Measurements from ENCODE around the gene CAV2.

Gene CAV2

GRCh38 chr7:116547347-116547746, 47.8 kb downstream of the CAV2 start:
- DNase-seq (ENCODE audit: low read depth): peak; percentile 86

DNA sequence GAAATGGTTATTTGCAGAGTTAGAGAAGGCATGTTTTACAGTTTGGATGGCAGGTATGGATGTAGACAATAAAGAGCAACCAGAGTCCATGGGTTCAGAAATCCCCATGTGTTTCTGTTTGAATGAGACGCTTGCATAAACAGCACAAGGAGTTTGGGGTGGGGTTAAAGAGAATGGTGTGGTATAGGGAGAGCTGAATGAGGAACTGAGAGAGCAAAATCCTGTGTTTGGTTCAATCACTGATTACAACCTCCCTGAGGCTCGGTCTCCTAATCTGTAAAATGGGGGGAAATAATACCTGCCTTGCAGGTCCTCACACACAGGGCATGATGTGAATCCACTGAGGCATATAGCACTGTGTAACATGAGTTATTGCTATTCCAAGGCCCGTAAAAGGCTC, 49.0 kb downstream of the CAV2 start:
- DNase-seq (ENCODE audit: low read depth): no peak

DNA sequence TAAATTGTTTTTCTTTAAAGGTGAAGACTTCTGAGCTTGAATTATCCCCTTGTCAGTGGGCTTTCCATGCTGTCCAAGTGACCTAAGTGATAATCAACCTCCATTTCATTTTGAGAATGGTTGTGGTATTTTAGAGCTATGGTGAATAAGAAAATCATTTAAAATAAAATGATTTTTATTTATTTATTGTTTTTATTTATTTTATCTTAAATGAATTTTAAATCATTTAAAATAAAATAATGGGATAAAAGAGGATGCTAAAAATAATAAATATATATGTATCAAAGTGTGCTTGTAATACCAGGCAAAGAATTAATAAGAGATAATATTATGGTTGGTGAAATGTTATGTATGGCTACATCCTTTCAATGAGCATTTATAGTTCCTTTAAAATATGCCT, 49.8 kb downstream of the CAV2 start:
- DNase-seq (ENCODE audit: low read depth): no peak

- DNase-seq (ENCODE audit: low read depth): no peak
These were observed 52.2 kb downstream of the CAV2 start for GRCh38 chr7:116551692-116552091.

- no peak for DNase-seq (ENCODE audit: low read depth)
These were observed 53.1 kb downstream of the CAV2 start for GRCh38 chr7:116552602-116553001.

DNA sequence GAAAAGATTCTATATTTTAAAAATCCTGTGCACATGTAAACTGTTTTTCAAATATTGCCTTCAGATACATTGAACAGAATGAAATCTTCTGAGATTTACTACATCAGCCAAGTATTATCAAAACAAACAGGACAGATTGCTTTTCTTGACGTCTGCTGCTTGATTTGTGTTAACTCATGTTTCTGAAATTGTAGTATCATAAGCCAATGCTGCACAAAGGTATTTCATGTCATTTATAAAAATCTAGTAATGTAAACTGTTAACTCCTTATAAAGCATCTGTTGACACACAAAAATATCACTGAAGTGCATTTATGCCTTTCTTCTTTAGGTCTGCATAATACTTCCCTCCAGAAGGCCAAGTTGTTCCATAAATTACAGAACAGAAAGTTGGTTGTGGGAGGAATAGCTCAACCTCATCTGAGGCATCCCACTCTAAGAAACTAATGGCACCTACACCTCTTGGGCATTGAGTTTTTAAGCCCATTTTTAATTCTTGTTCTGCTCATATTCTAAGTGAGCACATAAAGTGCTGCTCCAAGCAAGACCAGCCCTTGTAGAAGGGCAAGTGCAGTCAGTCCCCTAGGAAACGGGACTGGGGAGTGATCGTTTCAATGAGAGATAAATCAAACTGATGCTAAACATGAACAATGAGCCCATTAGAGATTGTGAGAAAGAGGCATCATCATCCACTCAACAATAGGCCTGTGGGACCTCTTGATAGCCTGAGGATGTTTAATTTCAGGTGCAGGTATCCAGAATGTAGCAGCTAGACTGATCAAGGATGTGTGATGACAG, 53.8 kb downstream of the CAV2 start:
- no peak for DNase-seq (ENCODE audit: low read depth)

DNA sequence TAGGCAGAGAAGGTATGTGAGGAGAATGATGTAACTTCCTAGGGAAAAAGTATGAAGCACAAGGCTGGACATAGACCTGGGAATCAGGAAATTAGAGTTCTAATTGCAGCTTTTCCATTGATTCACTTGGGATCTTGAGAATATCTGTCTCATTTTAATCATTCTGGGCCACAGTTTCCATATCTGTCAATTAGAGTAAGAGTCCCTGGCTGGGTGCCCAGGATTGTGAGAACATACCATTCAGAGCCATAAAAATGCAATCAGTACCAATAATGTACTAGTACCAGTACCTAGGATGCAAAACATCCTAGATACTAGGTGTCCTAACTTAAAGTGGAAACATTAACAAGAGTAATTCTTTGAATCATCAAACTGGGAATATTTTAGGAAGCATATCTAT, 54.9 kb downstream of the CAV2 start:
- no peak for DNase-seq (ENCODE audit: low read depth)

DNA sequence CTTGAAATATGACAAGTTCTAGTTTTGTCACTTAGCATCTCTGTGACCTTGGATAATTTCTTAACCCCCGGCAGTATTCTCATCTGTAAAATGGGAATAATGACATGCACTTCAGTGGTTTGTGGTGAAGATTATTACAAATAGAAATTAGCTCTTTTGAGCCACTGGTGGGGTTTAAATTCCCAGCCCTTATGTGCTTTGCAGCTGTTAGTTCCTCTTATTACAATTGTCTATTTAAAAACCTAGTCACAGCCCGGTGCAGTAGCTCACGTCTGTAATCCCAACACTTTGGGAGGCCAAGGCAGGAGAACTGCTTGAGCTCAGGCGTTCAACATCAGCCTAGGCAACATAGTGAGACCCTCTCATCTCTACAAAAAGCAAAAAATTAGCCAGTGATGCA, 55.4 kb downstream of the CAV2 start:
- no peak for DNase-seq (ENCODE audit: low read depth)

DNA sequence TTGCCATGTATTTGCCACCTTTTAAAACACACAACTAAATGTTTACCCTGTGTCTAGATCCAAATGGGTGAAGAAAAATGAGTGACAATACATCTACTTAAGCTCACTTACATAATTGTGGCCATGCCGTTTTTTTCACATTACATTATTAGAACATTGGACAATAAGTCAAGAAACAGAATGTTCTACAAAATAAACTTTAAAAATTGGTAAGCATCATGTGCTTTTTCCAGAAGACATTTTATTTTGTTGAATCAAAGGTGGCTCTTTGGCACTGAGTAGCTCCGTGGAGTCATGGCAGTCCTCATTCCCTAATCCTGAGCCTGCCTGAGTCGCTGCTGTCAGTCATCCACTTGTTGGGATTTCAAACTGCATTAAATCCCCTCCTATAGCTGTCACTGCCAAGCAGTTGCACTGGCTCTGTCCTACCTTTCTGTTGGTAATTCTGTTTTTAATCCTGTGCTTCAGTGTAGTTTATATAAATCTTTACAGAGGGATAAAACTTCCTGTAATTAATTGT, 57.6 kb downstream of the CAV2 start:
- no peak for DNase-seq (ENCODE audit: low read depth)

DNA sequence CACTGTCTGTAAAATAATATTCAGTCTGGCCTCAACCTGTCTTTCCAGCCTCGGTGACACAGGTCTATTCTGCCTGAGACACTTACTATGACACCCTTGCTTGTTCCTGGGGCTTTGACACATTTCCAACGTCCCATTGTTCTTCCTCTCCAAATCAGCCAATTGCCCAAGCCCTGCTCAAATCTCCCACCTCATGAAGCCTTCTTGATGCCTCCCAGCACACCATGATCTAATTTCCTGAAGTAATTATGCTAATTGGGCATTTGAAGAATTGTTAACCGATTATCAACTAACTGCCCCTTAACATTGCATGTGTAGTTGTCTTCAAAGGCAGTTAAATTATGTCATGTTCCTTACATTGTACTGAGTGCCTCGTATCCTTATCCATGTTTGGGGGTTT, 58.4 kb downstream of the CAV2 start:
- no peak for DNase-seq (ENCODE audit: low read depth)

Data from fibroblast of gingiva (primary cell).